Measurements from ENCODE around the gene SAPCD2. TPM values are rescaled to one million over a fixed set of nuclear protein-coding genes. Genes with fewer than 3 reads are reported as not detected.
"Not testable (repeated sequence)": the region's sequence is repeated elsewhere in the genome, so short reads cannot be mapped to it uniquely, and the experiment has no call there.

The SAPCD2 gene
- polyA plus RNA-seq, 3 donors, result 5.4 to 6.2 (median 5.9) TPM

DNA sequence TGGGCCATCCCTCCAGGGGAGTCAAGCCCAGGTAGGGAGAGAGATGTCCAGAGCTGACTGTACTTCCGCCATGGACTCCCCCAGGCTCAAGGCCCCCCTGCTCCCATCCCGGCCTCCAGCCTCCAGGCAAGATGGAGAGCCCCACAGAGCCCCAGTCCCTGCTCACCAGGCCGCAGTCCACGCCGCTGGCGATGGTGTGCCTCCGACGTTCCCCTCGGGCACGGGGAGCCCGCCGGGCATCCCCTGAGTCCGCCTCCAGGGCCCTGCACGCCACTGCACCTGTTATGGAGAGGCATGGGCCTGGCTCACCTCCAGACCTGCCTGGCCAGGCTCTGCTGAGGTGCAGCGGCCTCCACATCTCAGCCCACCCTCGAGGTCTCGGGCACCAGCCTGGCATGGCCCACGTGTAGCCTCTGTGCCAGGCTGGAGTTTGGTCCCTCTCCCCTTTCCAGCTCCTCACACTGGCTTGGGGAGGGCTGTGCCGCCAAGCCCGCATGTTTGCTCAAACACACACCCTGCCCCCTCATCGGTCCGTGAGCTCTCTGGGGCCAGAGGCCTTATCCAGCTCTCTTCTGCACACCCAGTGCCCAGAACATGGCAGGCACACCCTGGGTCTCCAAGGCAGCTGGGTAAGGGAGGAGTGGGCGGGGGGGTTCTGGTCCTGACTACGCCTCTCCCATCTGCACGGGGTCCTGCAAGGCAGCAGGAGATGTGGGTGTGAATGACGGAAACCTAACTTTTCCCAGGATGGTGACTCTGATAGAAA is 4.1 kb downstream of the SAPCD2 start:
- no peak for DNase-seq (ENCODE audit: low read depth in 3 of 3, low spot score in 2 of 3)

DNA sequence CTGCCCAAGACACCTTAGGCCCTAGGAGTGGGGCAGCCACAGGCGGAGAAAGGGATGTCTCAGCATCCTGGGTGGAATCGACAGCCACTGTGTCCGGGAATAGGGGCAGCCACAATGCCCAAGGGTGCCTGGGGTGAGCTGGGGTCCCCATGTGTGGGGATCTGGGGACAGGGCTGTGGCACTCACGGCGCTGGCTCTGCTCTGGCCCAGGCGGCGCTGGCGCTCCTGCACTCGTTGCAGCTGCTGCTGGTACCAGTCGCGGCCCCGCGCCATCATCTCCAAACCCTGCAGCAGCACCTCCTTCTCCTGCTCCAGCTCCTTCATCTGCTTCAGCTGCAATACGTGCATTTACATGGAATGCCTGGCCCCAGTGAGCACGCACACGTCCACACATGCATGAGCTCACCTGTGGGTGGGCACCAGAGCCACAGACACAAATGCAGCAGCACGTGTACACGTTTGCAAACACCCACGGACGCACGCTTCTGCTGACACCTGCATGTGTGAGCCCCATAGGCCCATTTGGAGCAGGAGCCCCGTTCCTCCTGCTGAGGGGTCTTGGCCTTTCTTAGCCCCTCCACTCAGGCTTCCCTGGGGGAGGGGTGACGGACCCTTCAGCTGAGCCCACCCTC is 4.9 kb downstream of the SAPCD2 start:
- no peak for DNase-seq (ENCODE audit: low read depth in 3 of 3, low spot score in 2 of 3)

GRCh38 chr9:137064880-137065164 is 5.5 kb downstream of the SAPCD2 start:
- DNase-seq (ENCODE audit: low read depth in 3 of 3, low spot score in 2 of 3), result no peak

DNA sequence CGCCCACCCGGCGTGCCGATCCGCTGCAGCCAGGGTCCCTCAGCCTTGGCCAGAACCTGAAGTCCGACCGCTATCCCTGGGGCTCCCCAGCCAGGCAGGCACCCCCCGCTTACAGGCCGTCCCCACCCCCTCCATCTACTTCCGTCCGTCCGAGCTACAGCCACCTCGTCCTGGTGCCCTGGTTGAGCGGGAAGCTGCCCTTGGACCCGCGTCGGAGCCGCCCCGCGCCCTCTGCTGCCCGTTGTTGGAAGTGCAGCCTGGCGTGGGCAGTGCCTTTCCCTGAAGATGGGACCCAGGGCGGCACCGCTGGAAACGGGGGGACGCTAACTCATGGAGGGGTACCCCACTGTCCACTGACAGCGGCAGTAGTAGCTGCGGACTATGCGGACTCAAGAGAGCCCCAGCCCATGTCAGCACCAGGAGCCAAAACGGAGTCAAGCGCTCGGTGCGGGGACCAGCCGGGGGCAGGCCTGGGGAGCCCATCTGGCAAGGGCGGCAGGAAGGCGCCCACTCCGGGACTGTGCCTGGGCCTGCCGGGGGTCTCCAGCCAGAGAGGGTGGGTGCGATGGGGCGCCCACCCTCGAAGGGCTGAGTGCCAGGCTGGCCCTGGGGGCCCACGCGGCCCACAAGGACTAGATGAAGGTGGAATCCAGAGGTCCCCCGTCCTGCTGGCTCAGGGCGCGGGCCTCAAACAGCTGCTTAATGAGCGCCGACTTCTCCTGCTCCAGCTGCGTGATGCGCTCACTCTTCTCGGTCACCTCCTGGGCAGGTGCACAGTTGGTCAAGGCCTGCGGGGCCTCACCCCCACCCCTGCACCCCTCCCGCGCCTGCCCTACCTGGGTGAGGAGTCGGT is 6.1 kb downstream of the SAPCD2 start:
- DNase-seq (ENCODE audit: low read depth in 3 of 3, low spot score in 2 of 3), result no peak

DNA sequence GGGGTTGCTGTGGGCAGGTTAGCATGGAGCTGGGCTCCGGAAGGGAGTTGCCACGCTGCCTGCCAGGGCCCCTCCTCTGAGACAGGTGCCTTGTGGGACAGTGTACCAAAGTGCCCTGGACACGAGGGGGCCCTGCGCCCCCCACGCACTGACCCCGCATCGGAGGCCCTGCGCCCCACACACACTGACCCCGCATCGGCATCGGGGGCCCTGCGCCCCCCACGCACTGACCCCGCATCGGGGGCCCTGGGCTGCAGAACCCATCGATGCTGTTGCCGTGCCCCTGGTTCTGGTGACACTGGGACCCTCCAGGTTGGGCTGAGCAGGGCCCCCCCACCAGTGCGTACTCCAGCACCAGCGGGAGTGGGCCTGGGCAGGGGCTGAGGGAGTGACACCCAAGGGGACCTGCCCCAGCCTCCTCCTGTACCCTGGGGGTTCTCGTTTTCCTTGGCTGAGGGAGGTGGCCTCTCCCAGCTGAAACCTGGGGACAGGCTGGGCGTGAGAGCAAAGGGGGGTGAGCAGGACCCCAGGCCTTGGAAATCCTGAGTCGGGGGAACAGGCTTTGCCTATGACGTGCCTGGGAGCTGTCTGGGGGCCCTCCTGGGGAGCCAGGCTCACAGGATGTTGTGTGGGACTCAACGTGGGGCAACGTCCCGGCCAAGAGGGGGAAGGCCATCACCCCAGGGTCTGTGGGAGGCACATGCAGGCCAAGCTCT is 6.9 kb downstream of the SAPCD2 start:
- no peak for DNase-seq (ENCODE audit: low read depth in 3 of 3, low spot score in 2 of 3)

DNA sequence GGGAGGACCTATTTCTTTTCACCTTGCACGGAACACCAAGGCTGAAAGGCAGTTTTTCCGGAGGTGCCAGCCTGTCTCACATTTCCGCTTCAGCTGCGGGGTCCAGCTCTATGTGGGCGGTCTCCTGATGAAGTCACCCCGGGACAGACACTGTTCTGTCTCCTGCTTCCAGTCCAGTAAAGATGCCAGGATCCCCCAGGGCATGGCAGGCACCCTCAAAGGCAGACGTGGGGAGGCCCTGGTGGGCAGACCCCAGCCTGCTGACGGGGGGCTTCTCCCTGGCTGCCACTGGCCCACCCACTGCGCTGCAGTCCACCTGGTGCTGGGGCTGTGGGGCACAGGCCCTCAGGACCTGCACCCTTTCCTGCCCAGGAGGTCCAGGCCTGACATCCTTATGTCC is 7.6 kb downstream of the SAPCD2 start:
- DNase-seq (ENCODE audit: low read depth in 3 of 3, low spot score in 2 of 3), result not testable (repeated sequence)

DNA sequence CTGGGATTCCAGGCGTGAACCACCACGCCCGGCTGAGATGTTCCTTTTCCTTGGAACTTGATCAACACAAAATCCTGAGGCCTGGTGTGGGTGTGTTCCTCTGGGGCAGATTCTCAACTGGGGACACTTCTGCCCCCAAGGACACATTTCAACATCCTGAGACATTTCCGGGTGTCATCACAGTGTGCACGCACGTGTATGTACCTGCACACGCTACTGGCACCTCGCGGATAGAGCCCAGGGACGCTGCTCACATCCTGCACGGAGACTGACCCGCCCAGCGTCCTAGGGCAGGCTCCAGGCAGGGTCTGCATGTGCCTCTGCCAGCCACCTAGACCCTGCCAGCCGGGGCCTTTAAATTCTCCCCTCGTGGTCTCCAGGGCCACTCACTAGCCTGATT is 8.0 kb downstream of the SAPCD2 start:
- DNase-seq (ENCODE audit: low read depth in 3 of 3, low spot score in 2 of 3), result no peak

DNA sequence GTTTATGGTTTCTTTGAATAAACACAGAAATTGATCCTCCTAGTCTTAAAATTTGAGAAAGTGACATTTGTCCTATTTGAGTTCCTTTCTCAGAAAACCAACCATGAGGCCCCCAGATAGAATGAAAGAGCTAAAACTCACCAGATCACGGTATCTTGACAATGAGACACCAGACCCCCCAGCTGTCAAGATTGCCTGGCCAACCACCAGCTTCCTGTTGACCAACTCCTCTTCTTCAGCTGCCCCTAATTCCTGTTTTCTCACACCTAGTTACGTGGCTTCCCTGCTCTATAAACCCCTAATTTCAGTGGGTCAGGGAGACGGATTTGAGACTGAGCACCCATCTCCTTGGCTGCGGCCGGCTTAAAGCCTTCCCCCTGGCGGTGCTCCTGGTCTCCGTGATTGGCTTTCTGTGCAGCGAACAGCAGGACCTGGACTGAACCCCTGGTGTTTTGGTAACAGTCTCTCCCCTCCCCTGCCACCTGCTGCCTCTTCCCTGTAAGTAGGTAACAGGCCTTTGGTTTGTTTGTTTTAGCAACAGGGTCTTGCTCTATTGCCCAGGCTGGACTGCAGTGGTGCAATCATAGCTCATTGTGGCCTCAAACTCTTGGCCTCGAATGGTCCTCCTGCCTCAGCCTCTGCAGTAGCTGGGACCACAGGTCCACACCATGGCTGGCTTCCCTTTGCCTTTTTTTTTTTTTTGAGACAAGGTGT is 11.7 kb downstream of the SAPCD2 start:
- DNase-seq (ENCODE audit: low read depth in 3 of 3, low spot score in 2 of 3), result no peak

GRCh38 chr9:137057545-137057944 is 12.8 kb downstream of the SAPCD2 start:
- DNase-seq (ENCODE audit: low read depth in 3 of 3, low spot score in 2 of 3), result no peak

GRCh38 chr9:137056739-137057415 is 13.5 kb downstream of the SAPCD2 start:
- DNase-seq (ENCODE audit: low read depth in 3 of 3, low spot score in 2 of 3), result no peak

DNA sequence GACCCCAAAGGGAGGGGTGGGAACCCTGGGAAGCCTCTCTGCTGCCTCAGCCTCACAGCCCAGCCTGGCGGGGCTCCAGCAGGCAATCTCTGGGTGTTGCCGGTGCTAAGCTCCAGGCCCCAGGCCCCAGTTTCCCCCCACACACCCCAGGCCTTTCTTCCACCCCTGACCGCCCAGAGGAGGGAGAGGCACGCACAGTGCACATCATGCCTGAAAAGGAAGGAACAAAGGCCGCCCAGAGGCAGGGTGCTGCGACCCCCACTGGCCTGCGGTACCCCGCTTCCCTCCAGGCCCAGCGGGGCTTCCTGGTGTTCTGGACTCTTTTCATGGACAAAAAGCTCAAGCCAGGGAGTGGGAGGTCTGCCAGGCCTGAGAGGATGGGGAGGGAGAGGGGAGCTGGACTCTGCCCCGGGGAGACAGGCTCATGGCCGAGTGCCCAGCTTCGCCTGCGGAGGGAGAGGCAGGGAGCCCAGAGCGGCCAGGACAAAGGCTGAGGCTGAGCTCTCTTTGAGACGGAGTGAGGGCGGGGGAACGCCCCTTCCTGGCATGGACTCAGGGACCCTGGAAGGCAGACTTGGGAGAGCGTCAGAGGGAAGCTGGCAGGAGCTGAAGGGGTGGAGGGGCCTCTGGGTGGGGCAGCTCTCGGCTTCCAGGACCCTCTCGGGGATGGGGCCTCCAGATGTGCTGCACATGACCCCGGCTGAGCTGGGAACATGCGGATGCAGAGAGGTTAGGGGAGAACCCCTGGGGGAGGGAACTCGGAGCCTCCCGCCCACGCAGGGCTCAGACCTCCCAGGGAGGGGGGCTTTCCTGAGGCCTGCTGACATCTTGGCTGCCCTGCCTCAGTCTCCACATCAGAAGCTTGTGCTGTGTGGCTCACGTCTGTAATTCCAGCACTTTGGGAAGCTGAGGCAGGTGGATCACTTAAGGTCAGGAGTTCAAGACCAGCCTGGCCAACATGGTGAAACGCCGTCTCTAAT is 14.7 kb downstream of the SAPCD2 start:
- DNase-seq (ENCODE audit: low read depth in 3 of 3, low spot score in 2 of 3), result no peak

DNA sequence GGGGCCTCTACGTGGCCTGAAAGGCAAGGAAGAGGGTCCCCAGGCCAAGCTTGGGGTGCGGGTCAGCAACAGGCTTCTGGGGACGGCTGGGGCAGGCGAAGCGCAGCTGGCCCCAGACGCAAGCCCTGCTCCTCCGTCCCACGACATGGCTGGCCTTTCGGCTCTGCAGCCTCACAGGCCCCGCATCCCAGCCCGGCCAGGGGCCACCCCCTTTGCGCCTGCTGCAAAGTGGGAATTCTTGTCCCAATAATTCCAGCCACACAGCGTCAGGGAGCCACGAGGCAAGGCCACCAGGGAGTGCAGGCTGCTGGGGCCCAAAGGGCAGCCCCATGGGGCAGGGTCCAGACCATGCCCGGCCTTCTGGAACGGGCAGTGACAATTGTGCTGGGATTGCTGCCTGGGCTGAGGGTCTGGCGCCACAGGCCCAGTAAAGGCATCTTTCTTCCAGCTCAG is 15.4 kb downstream of the SAPCD2 start:
- DNase-seq (ENCODE audit: low read depth in 3 of 3, low spot score in 2 of 3), result no peak

- DNase-seq (ENCODE audit: low read depth in 3 of 3, low spot score in 2 of 3), result no peak
Measured at GRCh38 chr9:137053944-137054931, 16.1 kb downstream of the SAPCD2 start, which contains the start of gene ENTPD2. ENTPD2 (minus strand) TSS chr9:137054061; CDS start chr9:137053997, 64 bp downstream.

- DNase-seq (ENCODE audit: low read depth in 3 of 3, low spot score in 2 of 3), result no peak
Measured at GRCh38 chr9:137052998-137053943, 17.1 kb downstream of the SAPCD2 start.

DNA sequence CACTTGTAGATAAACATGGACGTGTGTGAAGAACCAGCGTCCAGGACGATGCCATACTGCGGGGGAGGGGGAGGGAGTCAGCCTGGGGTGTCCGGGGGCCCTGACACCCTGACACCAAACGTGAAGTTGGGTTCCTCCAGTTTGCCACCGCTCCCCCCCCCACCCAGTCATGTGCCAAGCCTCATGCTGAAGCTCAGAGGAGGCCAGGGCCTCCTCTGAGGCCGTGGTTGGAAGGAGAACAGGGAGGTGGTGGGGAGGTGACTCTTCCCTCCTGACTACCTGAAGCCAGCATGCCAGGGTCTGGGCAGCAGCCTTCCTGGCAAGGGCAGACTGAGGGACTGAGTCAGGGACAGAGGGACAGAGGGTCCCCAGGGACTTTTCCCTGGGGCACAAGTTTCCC is 18.1 kb downstream of the SAPCD2 start:
- DNase-seq (ENCODE audit: low read depth in 3 of 3, low spot score in 2 of 3), result no peak

GRCh38 chr9:137051145-137051724 is 19.1 kb downstream of the SAPCD2 start:
- DNase-seq (ENCODE audit: low read depth in 3 of 3, low spot score in 2 of 3), result no peak
